ENCODE results near the gene COPZ1. TPM values are rescaled to one million over a fixed set of nuclear protein-coding genes. Genes with fewer than 3 reads are reported as not detected.

The COPZ1 gene
- total RNA-seq, 1 donor from 2014 or later, result 89.5 TPM

DNA sequence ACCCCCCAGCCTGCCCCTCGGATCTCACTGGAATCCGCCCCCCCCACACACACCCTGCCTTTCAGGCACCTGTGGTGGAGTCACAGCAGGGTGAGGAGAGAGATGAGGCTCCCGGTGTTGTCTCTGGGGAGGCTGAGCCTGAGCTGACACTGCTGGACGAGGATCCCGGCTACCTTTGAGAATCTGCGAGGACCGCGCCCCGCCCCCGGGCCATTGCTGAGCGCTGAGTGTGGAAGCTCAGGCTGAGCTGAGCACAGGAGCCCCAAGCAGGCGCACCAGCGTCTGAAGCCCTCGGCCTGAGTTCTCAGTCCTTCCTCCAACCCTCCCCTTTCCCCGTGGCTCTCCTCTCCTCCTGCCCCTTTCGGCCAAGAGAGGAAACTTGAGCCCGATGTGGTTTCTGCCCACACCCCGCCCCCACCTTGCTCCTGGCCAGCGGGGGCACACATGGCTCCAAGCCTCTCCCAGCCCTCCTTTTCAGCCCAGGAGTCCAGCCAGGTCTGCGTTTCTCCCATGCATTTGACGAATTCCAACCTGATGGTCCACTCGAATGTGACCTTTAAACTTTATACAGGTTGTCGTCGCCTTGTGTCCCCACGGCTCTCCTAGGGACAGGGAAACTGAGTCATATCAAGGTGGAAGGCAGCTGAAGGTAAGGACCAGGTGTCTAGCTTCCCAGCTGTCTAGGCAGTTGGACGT is 24.1 kb upstream of the COPZ1 start, which contains the start of gene NFE2:
NFE2 (minus strand) TSS at position 284 of the 696 bp plus-strand sequence. CDS start 5,767 bp downstream, outside the sequence.
- no peak within 1 kb of the TSS for H3K4me3 ChIP-seq (ENCODE audit: low read depth, low read length)
- FAIRE-seq (no peak), DNase-seq (ENCODE audit: low read depth) (peak; percentile 60)
- no peaks in the 10 kb centered on the region for H3K36me3 ChIP-seq (ENCODE audit: control insufficient read depth, insufficient read depth, low read length)
- H3K27me3 ChIP-seq (ENCODE audit: control insufficient read depth, insufficient read depth, low read length), result no peaks in the 10 kb centered on the region
- TF ChIP-seq CTCF (IDR thresholded peaks at IDR 0.05; ENCODE audit: insufficient read depth, low read length, severe bottlenecking), result no peak

DNA sequence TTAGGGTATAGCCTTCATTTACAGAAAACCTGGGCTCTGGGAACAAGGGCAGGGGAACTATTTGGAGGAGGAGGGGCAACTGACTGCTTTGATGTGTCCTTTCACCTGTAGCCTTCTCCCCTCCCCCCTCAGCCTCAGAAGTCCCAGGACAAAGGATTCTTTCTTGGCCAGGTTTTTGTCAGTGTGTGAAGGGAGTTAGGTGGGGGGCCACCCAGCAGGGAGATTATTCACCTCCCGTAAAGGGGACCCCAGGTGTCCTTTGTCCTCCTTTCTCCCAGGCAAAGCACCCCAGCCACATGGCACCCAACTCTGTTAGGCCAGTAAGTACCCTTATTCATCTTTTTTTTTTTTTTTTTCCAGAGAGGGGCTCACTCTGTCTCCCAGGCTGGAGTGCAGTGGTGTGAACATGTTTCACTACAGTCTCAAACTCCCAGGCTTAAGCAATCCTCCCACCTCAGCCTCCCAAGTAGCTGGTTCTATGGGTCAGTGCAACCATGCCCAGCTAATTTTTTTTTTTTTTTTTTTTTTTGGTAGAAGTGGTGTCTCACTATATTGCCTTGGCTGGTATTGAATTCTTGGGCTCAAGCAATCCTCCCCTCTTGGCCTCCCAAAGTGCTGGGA is 23.4 kb upstream of the COPZ1 start:
- H3K27me3 ChIP-seq (ENCODE audit: control insufficient read depth, insufficient read depth, low read length), result no peaks in the 10 kb centered on the region
- DNase-seq (ENCODE audit: low read depth) (no peak), FAIRE-seq (no peak)
- H3K4me3 ChIP-seq (ENCODE audit: low read depth, low read length), result no peak overlapping the region
- no peak for TF ChIP-seq CTCF (IDR thresholded peaks at IDR 0.05; ENCODE audit: insufficient read depth, low read length, severe bottlenecking)
- H3K36me3 ChIP-seq (ENCODE audit: control insufficient read depth, insufficient read depth, low read length), result no peaks in the 10 kb centered on the region

- Histone ChIP-seq H3K4me3 (ENCODE audit: low read depth, low read length) (no peak overlapping the region), H3K36me3 (ENCODE audit: control insufficient read depth, insufficient read depth, low read length) (no peaks in the 10 kb centered on the region), H3K27me3 (ENCODE audit: control insufficient read depth, insufficient read depth, low read length) (no peaks in the 10 kb centered on the region)
- TF ChIP-seq CTCF (IDR thresholded peaks at IDR 0.05; ENCODE audit: insufficient read depth, low read length, severe bottlenecking), result no peak
- no peak for DNase-seq (ENCODE audit: low read depth)
- FAIRE-seq, result no peak
Measured at GRCh38 chr12:54303640-54304039, 21.3 kb upstream of the COPZ1 start.

DNA sequence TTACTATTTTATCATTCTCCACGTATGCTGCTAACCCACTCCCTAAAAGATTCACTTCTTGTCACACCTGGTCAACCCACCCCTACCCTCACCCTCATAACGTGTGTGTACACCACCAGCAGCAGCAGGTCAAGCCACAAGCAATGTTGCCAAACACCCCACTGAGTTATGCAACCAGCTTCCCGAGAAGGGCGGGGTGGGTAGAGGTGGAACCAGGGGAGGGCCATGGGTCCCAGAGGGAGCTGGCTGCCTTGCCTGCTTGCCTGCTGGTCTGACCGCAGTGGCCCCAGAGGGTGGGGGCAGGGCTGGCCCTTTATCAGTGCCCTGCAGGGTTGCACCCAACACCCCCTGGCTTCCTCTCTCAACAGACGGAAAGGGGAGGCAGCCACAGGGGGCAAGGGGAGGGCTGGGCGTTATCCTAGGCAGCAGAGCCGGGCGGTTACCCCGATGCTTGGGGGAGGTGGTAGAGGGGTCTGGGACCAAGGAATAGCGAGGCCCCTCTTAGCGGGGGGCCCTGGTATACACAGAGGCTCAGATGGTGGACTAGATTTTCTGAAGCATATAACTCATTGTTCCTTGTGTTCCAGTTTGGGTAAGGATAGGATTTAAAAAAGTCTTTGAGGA is 20.6 kb upstream of the COPZ1 start:
- Histone ChIP-seq H3K36me3 (ENCODE audit: control insufficient read depth, insufficient read depth, low read length) (no peaks in the 10 kb centered on the region), H3K4me3 (ENCODE audit: low read depth, low read length) (no peak overlapping the region), H3K27me3 (ENCODE audit: control insufficient read depth, insufficient read depth, low read length) (no peaks in the 10 kb centered on the region)
- FAIRE-seq, result no peak
- DNase-seq (ENCODE audit: low read depth), result peak; percentile 72
- no peak for TF ChIP-seq CTCF (IDR thresholded peaks at IDR 0.05; ENCODE audit: insufficient read depth, low read length, severe bottlenecking)

DNA sequence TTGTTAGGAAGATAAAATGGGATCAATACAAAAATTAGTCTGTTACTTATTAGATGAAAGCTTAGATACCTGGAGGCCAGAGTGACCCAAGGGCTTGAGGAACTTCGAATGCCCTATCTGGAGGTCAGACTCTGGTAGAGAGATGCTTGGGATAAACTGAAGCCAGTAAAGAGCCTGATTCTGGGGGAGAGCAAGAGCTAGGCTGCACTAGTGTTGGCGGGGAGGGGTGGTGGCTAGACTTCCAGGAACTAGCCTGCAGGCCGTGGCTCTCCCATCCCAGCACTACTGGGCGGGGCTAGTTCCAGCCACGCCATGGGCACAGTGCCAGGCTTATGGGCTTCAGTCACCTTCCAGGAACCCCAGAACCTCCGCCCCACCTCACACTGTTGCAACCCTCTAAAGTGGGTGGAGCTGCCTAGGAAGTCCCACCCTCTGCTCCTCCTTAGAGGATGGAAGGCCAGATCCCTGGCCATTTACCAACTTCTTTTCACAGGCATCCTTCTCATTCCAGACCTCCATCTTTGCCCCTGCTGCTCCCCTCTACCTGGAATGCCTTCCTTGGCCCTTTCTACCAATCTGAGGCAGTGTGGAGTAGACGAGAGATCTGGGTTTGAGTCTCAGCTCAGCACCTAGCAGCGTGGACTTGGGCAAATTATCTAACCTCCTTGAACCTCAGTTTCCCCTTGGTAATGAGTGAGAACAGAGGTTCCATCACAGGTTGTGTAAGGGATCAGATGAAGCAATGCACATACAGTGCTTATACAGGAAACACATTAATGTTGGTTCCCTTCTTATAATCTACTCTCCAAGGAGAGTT is 17.8 kb upstream of the COPZ1 start:
- FAIRE-seq, result no peak

More for the DNA sequence above, 17.8 kb upstream of the COPZ1 start:
- no peak overlapping the region for H3K4me3 ChIP-seq (ENCODE audit: low read depth, low read length)
- DNase-seq (ENCODE audit: low read depth), result peak; percentile 93
- no peaks in the 10 kb centered on the region for H3K36me3 ChIP-seq (ENCODE audit: control insufficient read depth, insufficient read depth, low read length)
- no peaks in the 10 kb centered on the region for H3K27me3 ChIP-seq (ENCODE audit: control insufficient read depth, insufficient read depth, low read length)
- no peak for TF ChIP-seq CTCF (IDR thresholded peaks at IDR 0.05; ENCODE audit: insufficient read depth, low read length, severe bottlenecking)
